ENCODE measurements around the gene MICALL2.

The MICALL2 gene

DNA sequence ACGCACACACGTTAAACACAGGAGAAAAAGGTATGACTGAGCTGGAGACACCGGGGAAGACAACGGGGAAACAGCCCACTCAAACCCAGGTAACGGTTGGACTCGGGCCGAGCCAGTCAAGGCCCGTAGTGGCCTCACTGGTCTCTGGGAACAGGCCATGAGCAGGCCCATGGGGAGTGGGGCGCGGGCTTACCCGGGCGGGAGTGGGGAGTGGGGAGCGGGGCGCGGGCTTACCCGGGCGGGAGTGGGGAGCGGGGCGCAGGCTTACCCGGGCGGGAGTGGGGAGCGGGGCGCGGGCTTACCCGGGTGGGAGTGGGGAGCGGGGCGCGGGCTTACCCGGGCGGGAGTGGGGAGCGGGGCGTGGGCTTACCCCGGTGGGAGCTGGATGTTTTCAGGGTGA is 33.4 kb upstream of the MICALL2 start:
- TF ChIP-seq, protein P1, sequence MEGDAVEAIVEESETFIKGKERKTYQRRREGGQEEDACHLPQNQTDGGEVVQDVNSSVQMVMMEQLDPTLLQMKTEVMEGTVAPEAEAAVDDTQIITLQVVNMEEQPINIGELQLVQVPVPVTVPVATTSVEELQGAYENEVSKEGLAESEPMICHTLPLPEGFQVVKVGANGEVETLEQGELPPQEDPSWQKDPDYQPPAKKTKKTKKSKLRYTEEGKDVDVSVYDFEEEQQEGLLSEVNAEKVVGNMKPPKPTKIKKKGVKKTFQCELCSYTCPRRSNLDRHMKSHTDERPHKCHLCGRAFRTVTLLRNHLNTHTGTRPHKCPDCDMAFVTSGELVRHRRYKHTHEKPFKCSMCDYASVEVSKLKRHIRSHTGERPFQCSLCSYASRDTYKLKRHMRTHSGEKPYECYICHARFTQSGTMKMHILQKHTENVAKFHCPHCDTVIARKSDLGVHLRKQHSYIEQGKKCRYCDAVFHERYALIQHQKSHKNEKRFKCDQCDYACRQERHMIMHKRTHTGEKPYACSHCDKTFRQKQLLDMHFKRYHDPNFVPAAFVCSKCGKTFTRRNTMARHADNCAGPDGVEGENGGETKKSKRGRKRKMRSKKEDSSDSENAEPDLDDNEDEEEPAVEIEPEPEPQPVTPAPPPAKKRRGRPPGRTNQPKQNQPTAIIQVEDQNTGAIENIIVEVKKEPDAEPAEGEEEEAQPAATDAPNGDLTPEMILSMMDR (conservative IDR thresholded peaks at IDR 0.05; ENCODE audit: low read depth, low read length), result no peak
- DNase-seq (ENCODE audit: low read depth), result no peak

DNA sequence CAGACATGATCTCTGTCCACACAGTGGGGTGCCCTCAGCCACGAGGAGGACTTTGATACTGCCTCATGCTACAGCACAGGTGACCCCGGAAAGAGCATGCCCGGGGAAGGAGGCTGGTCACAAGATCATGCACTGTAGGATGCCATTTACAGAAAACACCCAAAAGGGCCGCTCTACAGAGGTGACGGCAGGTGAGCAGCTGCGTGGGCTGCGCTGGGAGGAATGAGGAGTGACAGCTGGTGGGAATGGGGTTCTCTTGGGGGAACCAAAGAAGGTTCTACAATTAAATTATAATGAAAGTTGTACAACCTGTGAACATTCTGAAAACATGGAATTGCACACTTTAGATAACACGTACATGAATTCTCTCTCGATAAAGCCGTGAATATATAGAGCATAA is 33.0 kb upstream of the MICALL2 start:
- H3K4me3 ChIP-seq (ENCODE audit: low read length), result no peak overlapping the region
- no peak for DNase-seq (ENCODE audit: low read depth)
- TF ChIP-seq, protein P1 (conservative IDR thresholded peaks at IDR 0.05; ENCODE audit: low read depth, low read length), result no peak

More for the DNA sequence above, 33.4 kb upstream of the MICALL2 start:
- no peak overlapping the region for H3K4me3 ChIP-seq (ENCODE audit: low read length)

DNA sequence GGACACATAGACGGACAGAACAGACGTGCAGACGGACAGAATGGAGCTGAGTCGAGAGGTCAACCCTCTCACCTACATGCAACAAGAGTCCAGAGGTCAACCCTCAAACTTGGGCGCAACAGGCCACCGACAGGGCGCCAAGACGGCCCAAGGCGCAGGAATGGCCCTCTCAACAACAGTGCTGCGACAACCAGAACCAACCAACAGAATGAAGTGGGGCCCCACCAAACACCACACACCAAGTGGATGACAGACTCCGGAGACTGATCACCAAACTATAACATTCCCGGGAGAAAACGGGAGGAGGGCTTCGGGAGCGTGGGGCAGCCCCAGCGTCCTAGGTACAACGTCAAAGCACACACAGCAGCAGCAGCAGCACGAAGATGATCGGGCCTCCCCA is 31.6 kb upstream of the MICALL2 start:
- no peak overlapping the region for H3K4me3 ChIP-seq (ENCODE audit: low read length)
- no peak for DNase-seq (ENCODE audit: low read depth)
- TF ChIP-seq, protein P1 (conservative IDR thresholded peaks at IDR 0.05; ENCODE audit: low read depth, low read length), result no peak

GRCh38 chr7:1489336-1489735 is 30.1 kb upstream of the MICALL2 start:
- no peak overlapping the region for H3K4me3 ChIP-seq (ENCODE audit: low read length)
- TF ChIP-seq, protein P1 (conservative IDR thresholded peaks at IDR 0.05; ENCODE audit: low read depth, low read length), result no peak
- no peak for DNase-seq (ENCODE audit: low read depth)

GRCh38 chr7:1488016-1488415 is 28.7 kb upstream of the MICALL2 start:
- DNase-seq (ENCODE audit: low read depth), result no peak
- no peak overlapping the region for H3K4me3 ChIP-seq (ENCODE audit: low read length)
- TF ChIP-seq, protein P1 (conservative IDR thresholded peaks at IDR 0.05; ENCODE audit: low read depth, low read length), result no peak

- TF ChIP-seq, protein P1 (conservative IDR thresholded peaks at IDR 0.05; ENCODE audit: low read depth, low read length), result no peak
- DNase-seq (ENCODE audit: low read depth), result no peak
- no peak overlapping the region for H3K4me3 ChIP-seq (ENCODE audit: low read length)
Measured at GRCh38 chr7:1487466-1487865, 28.2 kb upstream of the MICALL2 start.

GRCh38 chr7:1486571-1486970 is 27.3 kb upstream of the MICALL2 start:
- TF ChIP-seq, protein P1 (conservative IDR thresholded peaks at IDR 0.05; ENCODE audit: low read depth, low read length), result no peak
- H3K4me3 ChIP-seq (ENCODE audit: low read length), result no peak overlapping the region
- no peak for DNase-seq (ENCODE audit: low read depth)
